ENCODE data around the gene XPNPEP1.

DNA sequence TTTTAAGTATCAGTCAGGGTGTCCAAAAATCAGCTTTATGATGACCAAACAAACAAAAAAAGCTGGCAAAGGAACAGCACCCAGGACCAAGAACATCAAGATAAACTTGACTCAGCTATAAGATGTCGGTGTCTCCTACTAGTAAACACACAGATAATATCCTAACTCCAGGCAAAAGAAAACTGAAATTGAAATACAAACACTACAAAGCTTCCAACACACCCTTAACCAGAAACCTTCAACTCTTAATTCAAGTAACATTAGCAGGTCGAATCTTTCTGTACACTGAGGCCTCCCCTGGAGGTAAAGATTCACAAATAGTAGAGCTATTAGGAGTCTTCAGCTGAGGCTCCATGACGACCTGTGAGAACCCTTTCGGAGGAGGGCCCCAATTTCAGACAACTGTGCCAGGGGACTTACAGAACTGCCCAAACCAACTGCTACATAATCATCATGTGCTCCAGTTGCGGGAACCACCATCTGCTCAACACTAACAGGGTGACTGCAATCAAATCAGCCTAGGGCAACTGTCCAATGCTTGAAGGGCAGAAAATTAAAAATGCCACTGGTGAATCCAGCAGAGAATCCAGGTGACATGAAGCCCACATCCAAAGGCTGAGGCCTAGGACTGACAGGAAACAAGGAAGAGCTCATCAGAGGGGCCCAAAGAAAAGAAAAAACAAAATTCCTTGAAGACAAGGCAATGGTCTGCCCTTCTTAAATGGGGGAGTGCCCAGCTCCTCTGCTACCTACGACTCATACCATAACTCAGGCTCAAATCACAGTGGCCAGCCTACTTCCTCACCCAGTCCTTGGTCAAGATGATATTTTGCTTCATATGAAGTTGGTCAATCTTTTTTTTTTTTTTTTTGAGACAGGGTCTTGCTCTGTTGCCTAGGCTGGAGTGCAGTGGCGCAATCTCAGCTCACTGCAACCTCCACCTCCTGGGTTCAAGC lies 20.0 kb downstream of the XPNPEP1 start:
- TF ChIP-seq POLR2A (IDR thresholded peaks at IDR 0.05) (no peak), EP300 (IDR thresholded peaks at IDR 0.05; ENCODE audit: low read depth) (no peak)
- TF ChIP-seq, protein P1, sequence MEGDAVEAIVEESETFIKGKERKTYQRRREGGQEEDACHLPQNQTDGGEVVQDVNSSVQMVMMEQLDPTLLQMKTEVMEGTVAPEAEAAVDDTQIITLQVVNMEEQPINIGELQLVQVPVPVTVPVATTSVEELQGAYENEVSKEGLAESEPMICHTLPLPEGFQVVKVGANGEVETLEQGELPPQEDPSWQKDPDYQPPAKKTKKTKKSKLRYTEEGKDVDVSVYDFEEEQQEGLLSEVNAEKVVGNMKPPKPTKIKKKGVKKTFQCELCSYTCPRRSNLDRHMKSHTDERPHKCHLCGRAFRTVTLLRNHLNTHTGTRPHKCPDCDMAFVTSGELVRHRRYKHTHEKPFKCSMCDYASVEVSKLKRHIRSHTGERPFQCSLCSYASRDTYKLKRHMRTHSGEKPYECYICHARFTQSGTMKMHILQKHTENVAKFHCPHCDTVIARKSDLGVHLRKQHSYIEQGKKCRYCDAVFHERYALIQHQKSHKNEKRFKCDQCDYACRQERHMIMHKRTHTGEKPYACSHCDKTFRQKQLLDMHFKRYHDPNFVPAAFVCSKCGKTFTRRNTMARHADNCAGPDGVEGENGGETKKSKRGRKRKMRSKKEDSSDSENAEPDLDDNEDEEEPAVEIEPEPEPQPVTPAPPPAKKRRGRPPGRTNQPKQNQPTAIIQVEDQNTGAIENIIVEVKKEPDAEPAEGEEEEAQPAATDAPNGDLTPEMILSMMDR (IDR thresholded peaks at IDR 0.05): no peak

Data from transverse colon (tissue), 3 donors.